Activated T-cell treated with anti-CD3 and anti-CD28 coated beads, Interleukin-2, amount 50 U/mL, for 24 hours (primary cell): ENCODE measurements around the gene EPB41L1.

ENCODE experiments used
- DNase-seq: peaks from one replicate; pipeline ENCODE4 v3.0.0-alpha.2; 2020
- H3K27ac Mint-ChIP-seq: 2 replicates; pipeline ENCODE4 v1.8.0; 2020; ENCODE audit warnings: mild to moderate bottlenecking, mixed read lengths
- H3K27me3 Mint-ChIP-seq: 2 replicates; pipeline ENCODE4 v1.8.0; 2020; ENCODE audit warnings: mixed read lengths
- H3K36me3 Mint-ChIP-seq: 2 replicates; pipeline ENCODE4 v1.8.0; 2020; ENCODE audit warnings: low read depth, mixed read lengths
- H3K4me1 Mint-ChIP-seq: 2 replicates; pipeline ENCODE4 v1.8.0; 2020; ENCODE audit warnings: low read depth, mixed read lengths
- H3K4me3 Mint-ChIP-seq: 2 replicates; pipeline ENCODE4 v1.8.0; 2020; ENCODE audit warnings: mild to moderate bottlenecking, moderate library complexity, mixed read lengths
- H3K9me3 Mint-ChIP-seq: 2 replicates; pipeline ENCODE4 v1.8.0; 2020; ENCODE audit warnings: mixed read lengths

Gene EPB41L1

GRCh38 chr20:36271639-36272546 lies 117.4 kb downstream of the EPB41L1 start:
- Mint-ChIP-seq H3K36me3 (no peaks in the 10 kb centered on the region), H3K4me3 (no peak overlapping the region), H3K27me3 (peaks cover 6% of the 10 kb centered on the region), H3K27ac (no peak overlapping the region), H3K9me3 (no peaks in the 10 kb centered on the region), H3K4me1 (no peaks in the 10 kb centered on the region)
- DNase-seq, result no peak

DNA sequence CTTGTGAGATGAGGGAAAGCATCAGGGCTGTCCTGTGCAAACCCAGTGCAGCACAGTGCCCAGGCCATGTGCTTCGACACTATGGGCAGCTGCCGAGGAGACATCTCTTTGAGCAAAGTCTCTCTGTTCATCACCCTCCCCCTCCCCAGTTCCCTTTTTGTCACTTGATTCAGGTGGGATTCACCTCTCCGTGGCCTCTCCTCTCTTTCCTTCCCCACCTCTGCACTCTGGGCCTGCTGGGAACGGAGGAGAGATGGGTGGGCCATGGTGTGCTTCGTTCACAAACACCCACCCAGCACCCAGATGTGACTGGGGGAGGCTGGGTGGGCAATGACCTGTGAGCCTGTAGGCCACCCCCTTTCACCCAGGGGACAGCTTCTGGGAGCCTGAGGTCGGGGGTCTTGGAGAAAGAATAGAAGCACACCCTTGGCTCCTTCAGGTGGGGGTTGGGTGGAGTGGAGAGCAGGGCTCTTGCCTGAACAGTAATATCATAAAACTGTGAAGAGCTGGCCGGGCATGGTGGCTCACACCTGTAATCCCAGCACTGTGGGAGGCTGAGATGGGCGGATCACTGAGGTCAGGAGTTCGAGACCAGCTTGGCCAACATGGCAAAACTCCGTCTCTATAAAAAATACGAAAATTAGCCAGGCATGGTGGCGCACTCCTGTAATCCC lies 118.1 kb downstream of the EPB41L1 start:
- Mint-ChIP-seq H3K4me3 (no peak overlapping the region), H3K27me3 (peaks cover 6% of the 10 kb centered on the region), H3K36me3 (no peaks in the 10 kb centered on the region), H3K4me1 (no peaks in the 10 kb centered on the region), H3K27ac (no peak overlapping the region), H3K9me3 (no peaks in the 10 kb centered on the region)
- DNase-seq, result no peak

DNA sequence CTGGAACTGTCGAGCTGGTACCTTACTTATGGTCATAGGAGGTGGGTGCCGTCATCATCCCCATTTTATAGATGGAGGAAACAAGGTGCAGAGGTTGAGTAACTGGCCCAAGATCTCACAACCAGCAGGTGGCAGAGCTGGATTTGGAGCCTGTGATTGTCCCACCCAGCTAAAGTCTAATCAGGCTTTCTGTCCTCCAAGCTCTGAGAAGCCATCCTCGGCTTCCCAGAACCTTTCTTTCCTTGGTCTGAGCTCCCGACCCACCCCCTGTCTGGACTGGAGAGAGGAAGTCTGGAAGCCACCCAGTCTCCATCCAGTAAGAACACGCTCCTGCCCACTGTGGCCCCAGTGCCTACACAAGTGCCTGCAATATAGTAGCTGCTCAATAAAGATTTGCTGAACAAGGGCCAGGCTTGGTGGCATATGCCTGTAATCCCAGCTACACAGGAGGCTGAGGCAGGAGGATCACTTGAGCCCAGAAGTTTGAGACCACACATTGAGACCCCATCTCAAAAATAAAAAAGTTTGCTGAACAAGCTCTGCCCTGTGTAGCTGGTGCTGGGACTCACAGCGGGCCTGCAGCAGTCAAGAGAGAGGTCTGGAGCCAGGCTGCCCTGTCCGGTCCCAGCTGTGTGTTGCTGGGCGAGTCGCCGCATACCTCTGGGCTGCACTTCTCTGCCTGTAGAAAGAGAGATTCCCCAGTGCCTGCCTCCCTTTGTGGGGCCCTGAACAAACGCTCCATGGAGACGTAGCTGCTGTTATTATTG lies 119.1 kb downstream of the EPB41L1 start:
- Mint-ChIP-seq H3K4me1 (no peaks in the 10 kb centered on the region), H3K27ac (no peak overlapping the region), H3K27me3 (peaks cover 12% of the 10 kb centered on the region), H3K4me3 (no peak overlapping the region), H3K9me3 (no peaks in the 10 kb centered on the region), H3K36me3 (no peaks in the 10 kb centered on the region)
- DNase-seq, result no peak

DNA sequence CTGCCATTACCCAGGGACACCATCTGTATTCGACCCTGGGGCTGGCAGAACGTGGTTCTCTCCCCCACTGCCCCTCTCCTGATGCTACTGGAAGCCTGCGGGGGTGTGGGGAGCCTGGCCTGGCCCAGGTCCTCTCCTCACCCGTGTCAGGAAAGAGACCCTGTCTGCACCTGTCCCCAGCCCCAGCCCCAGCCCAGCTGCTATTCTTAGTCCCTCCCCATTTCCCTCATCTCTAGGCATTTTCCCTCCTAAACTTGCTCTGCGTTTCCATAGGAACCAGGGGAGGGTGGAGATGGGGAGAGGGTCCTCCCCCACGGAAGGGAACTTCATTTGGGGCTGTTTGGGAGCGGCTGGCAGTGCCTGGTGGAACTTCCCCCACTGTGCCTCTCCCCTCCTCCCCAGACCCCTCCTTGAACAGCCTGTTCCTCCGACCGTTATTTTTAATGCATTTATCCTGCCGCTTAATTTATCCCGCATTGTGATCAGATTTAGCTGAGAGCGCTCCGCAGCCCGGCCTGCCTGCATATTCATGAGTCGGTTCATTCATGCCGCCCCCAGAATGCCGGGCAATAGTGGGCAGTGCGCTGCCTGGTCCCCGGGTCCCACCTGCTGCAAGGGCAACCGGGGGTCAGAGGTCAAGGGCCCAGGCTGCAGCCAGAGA lies 119.8 kb downstream of the EPB41L1 start:
- no peak overlapping the region for H3K27ac Mint-ChIP-seq
- no peaks in the 10 kb centered on the region for H3K4me1 Mint-ChIP-seq
- H3K36me3 Mint-ChIP-seq, result no peaks in the 10 kb centered on the region
- peaks cover 12% of the 10 kb centered on the region for H3K27me3 Mint-ChIP-seq
- DNase-seq, result no peak
- no peaks in the 10 kb centered on the region for H3K9me3 Mint-ChIP-seq
- H3K4me3 Mint-ChIP-seq, result no peak overlapping the region

GRCh38 chr20:36275011-36275410 lies 120.5 kb downstream of the EPB41L1 start:
- Mint-ChIP-seq H3K4me3 (no peak overlapping the region), H3K27ac (no peak overlapping the region), H3K36me3 (no peaks in the 10 kb centered on the region), H3K4me1 (no peaks in the 10 kb centered on the region), H3K9me3 (no peaks in the 10 kb centered on the region), H3K27me3 (peaks cover 12% of the 10 kb centered on the region)
- DNase-seq, result no peak

DNA sequence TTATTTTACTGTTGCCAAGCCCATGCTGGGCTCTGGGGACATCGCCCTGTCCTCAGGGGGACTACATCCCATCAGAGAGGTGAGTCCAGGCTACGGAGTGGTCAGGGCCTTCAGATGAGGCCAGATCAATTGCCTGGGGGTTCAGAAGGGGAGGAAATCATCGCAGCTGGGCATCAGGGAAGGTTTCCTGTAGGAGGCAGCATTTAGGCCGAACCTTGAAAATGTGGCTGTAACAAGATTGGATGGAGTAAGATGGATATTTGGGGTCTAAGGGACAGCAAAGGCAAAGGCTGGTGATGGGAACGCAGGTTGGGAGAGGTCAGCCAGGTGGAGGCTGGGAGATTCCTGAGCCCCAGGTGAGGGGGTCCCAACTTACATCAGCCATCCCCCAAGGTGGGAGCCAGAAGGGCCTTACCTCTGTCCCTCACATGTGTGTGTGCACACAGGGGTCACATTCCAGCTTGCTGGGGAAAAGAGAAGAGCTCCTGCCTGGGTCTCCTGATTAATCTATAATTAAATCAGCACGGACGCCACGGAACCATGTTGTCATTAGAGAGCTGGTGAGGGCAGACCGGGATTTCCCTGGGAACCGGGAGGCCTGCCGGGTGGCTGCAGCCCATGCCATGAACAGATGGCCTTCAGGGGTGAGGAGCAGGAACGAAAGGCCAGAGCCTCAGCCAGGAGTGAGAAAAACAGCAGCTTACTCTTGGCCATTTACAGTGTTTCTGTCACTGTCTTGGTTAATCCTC lies 121.1 kb downstream of the EPB41L1 start:
- H3K4me1 Mint-ChIP-seq, result no peaks in the 10 kb centered on the region
- no peak overlapping the region for H3K4me3 Mint-ChIP-seq
- no peak for DNase-seq
- no peak overlapping the region for H3K27ac Mint-ChIP-seq
- H3K36me3 Mint-ChIP-seq, result no peaks in the 10 kb centered on the region
- H3K27me3 Mint-ChIP-seq, result peaks cover 12% of the 10 kb centered on the region
- H3K9me3 Mint-ChIP-seq, result no peaks in the 10 kb centered on the region

DNA sequence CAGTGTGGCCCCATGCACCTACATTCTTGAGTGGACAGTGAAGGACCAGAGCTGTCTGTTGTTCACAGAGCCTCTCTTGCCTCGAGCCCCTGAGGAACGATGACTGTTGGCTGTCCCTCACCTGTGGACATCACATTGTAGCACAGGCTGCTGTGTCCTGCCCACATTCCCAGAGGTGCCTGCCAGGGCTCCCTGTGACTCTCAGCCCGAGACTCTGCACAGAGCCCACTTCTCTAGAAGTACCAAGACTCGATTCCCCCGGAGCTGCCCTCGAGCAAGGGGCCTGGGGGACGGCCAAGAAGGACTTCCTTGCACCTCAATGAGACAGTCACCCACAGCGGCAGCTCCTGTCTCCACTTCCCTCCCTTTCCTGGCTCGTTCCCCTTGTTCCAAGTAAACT lies 123.0 kb downstream of the EPB41L1 start:
- Mint-ChIP-seq H3K36me3 (no peaks in the 10 kb centered on the region), H3K4me1 (no peaks in the 10 kb centered on the region), H3K4me3 (no peak overlapping the region), H3K27me3 (peaks cover 12% of the 10 kb centered on the region), H3K9me3 (no peaks in the 10 kb centered on the region), H3K27ac (no peak overlapping the region)
- DNase-seq, result no peak

DNA sequence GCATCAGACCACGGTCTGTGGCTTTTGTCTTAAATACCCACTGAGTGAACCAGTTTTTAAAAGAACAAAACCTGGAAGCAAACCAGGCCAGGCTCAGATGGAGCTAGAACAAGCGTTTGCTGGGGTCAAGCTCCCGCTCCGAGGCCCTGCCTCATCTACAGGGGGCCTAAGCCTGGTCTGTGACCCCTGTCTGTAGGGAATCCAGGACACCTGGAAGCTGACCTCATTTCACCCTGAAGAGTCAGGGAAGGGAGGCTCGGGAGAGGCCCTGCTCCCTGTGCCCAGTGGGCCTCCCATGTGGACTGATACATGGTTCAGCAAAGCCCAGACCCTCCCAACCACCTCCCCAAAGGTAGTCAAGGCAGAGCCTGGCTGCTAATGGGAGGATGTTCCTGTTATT lies 124.8 kb downstream of the EPB41L1 start:
- Mint-ChIP-seq H3K27ac (no peak overlapping the region), H3K4me1 (no peaks in the 10 kb centered on the region), H3K4me3 (no peak overlapping the region), H3K27me3 (peaks cover 16% of the 10 kb centered on the region), H3K9me3 (no peaks in the 10 kb centered on the region), H3K36me3 (no peaks in the 10 kb centered on the region)
- DNase-seq, result no peak

DNA sequence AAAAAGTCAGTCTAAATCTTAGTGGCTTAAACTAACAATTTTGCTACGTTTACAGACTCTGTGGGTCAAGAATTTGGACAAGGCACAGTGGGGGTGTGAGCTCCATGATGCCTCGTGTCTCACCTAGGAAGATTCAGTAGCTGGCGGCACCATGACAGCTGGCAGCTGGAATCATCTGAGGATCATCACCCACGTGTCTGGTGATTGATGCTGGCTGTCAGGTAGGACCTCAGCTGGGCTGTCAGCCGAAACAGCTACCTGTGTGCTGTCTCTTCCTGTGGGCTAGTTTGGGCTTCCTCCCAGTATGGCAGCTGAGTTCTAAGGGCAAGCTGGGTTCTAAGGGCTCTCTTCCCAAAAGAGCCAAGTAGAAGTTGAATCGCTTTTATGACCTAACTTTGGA lies 125.2 kb downstream of the EPB41L1 start:
- Mint-ChIP-seq H3K27me3 (peaks cover 14% of the 10 kb centered on the region), H3K36me3 (no peaks in the 10 kb centered on the region), H3K27ac (no peak overlapping the region), H3K9me3 (no peaks in the 10 kb centered on the region), H3K4me1 (no peaks in the 10 kb centered on the region), H3K4me3 (no peak overlapping the region)
- DNase-seq, result no peak

DNA sequence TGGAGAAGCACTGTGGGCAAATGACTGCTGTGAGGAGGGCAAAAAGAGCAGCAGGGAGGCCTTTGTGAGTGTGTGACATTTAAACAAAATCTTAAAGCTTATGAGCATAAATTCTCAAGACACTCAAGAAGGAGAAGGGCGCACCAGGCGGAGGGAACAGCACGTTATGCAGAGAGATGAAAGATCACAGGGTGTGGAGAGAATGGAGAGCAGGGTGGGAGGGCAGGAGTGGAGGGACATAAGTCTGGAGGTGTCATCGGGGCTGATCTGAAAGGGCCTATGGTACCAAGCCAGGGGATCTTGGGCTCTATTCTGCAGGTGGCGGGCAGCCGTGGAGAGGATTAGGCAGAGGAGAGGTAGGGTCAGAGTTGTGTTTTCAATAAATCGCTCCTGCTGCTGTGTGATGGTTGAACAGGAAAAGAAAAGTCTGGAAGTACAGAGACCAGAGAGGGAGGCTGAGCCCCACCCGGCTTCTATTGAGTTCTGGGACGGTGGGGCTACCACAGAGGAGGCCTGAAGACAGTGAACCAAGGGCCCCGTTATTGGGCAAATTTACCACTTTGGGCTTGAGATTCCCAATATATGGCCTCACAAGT lies 127.3 kb downstream of the EPB41L1 start:
- Mint-ChIP-seq H3K4me1 (no peaks in the 10 kb centered on the region), H3K4me3 (no peak overlapping the region), H3K36me3 (no peaks in the 10 kb centered on the region), H3K9me3 (no peaks in the 10 kb centered on the region), H3K27ac (no peak overlapping the region), H3K27me3 (peaks cover 17% of the 10 kb centered on the region)
- no peak for DNase-seq
